ENCODE measurements around the gene APAF1.

Gene APAF1

GRCh38 chr12:98763656-98764055 is 118.6 kb downstream of the APAF1 start:
- no peak for ATAC-seq
- DNase-seq, result no peak

GRCh38 chr12:98767248-98767647 is 122.2 kb downstream of the APAF1 start:
- DNase-seq, result no peak
- no peak for ATAC-seq

GRCh38 chr12:98769068-98769467 is 124.0 kb downstream of the APAF1 start:
- DNase-seq (no peak), ATAC-seq (no peak)

- DNase-seq (no peak), ATAC-seq (no peak)
These were observed 125.1 kb downstream of the APAF1 start for GRCh38 chr12:98770230-98770629.

- ATAC-seq, result no peak
These were observed 127.0 kb downstream of the APAF1 start for GRCh38 chr12:98771811-98772752.

GRCh38 chr12:98772818-98773217 is 127.7 kb downstream of the APAF1 start:
- DNase-seq (no peak), ATAC-seq (no peak)

More at GRCh38 chr12:98771811-98772752, 127.0 kb downstream of the APAF1 start:
- DNase-seq, result no peak

GRCh38 chr12:98780261-98780660 is 135.2 kb downstream of the APAF1 start:
- DNase-seq, result no peak
- ATAC-seq, result no peak

GRCh38 chr12:98783420-98783819 is 138.3 kb downstream of the APAF1 start:
- DNase-seq (no peak), ATAC-seq (no peak)

Data from stimulated activated naive CD8-positive, alpha-beta T cell treated with anti-CD3 and anti-CD28 coated beads, Interleukin-15, Interleukin-2, amounts not matched to agents 100 U/mL and 50 U/mL, for 24 hours (primary cell).